OCI-LY3 (cell line): Measurements from ENCODE around the gene SETBP1.

Experiments
- EZH2phosphoT487 ChIP-seq: fragments of 200-600 bp; shearing (Covaris generic); IDR thresholded peaks from 2 replicates; pipeline ENCODE4 v1.6.1; 2018; ENCODE audit warnings: antibody characterized with exemption, mixed run types, low read depth
- TF ChIP-seq, protein P1 (sequence below): fragments of 200-600, 300-600 bp; sonication (generic); IDR thresholded peaks from 2 replicates; pipeline ENCODE4 v1.5.1; 2014; ENCODE audit warnings: antibody characterized with exemption, low read length, low read depth

DNA sequence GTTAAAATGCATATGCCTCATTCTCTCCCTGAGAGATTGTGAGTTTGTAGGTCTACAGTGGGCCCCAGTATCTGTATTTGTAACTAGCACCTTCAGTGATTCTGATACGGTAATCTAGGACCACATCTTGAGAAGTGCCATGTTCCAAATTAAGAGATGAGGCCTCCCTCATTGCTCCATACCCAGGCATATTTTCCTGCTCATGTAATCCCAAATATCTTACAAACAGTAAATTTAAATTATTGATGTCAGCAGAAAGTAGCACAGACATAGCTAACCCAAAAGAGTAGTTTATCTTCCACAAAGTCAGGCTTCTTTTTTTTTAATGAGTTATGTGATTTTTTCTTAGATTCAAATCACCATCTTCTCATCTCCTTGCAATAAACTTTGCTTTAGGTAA, 263.8 kb downstream of the SETBP1 start:
- TF ChIP-seq, protein P1, sequence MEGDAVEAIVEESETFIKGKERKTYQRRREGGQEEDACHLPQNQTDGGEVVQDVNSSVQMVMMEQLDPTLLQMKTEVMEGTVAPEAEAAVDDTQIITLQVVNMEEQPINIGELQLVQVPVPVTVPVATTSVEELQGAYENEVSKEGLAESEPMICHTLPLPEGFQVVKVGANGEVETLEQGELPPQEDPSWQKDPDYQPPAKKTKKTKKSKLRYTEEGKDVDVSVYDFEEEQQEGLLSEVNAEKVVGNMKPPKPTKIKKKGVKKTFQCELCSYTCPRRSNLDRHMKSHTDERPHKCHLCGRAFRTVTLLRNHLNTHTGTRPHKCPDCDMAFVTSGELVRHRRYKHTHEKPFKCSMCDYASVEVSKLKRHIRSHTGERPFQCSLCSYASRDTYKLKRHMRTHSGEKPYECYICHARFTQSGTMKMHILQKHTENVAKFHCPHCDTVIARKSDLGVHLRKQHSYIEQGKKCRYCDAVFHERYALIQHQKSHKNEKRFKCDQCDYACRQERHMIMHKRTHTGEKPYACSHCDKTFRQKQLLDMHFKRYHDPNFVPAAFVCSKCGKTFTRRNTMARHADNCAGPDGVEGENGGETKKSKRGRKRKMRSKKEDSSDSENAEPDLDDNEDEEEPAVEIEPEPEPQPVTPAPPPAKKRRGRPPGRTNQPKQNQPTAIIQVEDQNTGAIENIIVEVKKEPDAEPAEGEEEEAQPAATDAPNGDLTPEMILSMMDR = no peak
- no peak for TF ChIP-seq EZH2phosphoT487
